ENCODE measurements around the gene PITX1.

DNA sequence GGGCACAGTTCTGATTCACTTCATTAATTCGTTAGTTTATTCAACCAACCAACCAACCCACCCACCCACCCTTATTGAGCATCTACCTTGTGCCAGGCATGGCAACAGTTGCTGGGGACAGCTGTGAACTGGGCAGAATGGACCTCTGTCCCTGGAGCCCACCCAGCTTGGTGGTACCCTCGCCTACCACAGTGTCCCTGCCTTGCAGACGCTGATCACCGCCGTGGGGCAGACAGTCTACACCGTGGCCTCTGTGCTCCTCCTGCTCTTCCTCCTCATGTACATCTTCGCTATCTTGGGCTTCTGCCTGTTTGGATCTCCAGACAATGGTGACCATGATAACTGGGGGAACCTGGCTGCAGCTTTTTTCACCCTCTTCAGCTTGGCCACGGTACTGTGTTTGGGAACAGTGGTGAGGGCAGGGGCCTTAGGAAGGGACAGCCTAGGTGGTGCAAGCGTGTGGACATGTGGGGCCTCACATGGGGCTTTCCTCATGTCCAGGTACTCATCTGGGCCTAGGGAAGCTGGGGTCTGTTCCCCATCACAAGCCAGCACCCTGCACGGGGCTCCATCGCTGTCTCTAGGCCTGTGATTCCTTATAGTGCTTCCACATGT is 26.2 kb downstream of the PITX1 start:
- no peak for TF ChIP-seq EZH2 (IDR thresholded peaks at IDR 0.05)
- TF ChIP-seq POLR2AphosphoS5 (IDR thresholded peaks at IDR 0.05; ENCODE audit: borderline replicate concordance, low read depth, low read length) = no peak
- no peak for TF ChIP-seq FOXP2 (optimal IDR thresholded peaks at IDR 0.05; ENCODE audit: control extremely low read depth, extremely low read length, insufficient read depth)

All from SK-N-MC (cell line).